NCI-H345 treated with DMSO at 0.1 percent for 48 hours (cell line): ENCODE data around the gene CHST12.
"Not testable (repeated sequence)": the region's sequence is repeated elsewhere in the genome, so short reads cannot be mapped to it uniquely, and the experiment has no call there.

Experiments used
- DNase-seq: peaks from one replicate; lab custom pipeline; 2025; ENCODE audit not compliant: unreplicated experiment; lab: John Stamatoyannopoulos, UW

CHST12 gene

GRCh38 chr7:2377492-2377891 lies 25.9 kb upstream of the CHST12 start:
- DNase-seq = not testable (repeated sequence)

DNA sequence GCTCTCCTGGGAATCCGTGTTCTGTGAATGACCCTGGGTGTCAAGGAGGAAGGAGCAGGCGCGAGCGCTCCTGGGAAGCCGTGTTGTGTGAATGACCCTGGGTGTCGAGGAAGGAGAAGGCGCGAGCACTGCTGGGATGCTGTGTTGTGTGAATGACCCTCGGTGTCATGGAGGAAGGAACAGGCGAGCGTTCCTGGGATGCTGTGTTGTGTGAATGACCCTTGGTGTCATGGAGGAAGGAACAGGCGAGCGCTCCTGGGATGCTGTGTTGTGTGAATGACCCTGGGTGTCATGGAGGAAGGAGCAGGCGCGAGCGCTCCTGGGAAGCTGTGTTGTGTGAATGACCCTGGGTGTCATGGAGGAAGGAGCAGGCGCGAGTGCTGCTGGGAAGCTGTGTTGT lies 25.3 kb upstream of the CHST12 start:
- DNase-seq = not testable (repeated sequence)

DNA sequence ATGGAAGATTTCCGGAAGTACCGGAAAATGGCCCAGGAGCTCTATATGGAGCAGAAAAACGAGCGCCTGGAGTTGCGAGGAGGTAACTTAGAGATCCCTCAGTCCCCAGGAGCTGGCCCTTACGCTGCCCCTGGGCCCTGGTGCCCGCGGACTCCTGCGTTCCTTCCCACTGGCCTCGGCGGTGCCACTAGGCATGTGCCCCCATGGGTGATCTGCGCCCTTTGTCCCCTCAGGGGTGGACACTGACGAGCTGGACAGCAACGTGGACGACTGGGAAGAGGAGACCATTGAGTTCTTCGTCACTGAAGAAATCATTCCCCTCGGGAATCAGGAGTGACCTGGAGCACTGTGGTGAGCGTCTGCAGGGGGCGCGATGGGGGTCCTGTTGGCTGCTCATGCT lies 24.2 kb upstream of the CHST12 start:
- DNase-seq = no peak

DNA sequence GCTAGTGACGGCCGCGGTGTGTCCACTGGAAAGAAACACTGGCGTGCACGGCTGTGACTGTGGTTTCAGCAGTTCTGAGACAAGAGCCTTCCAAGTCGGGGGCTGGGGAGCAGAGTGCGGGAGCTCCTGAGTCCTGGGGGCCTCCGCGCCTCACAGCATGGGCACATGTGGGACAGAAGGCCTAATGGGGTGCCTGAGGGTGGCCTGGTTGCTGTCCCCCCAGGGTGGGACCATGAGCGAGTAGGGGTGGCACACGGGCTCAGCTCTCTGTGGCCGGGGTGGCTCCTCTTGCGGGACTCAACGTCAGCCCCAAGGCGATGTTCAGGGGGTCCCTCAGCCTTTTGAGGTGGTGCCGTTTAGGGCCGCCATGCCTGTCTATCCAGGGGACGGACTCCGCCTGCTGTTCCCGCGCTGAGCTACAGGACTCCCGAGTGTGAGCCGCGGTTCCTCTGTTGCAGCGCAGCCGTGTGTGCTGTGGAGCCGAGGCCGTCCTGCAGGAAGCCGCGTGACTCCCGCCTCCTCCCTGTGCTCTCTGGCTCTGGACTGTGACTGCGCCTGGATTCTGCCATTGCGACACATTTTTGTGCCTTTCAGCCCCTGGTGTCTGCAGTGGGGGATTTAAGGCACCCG lies 23.5 kb upstream of the CHST12 start:
- DNase-seq = no peak

DNA sequence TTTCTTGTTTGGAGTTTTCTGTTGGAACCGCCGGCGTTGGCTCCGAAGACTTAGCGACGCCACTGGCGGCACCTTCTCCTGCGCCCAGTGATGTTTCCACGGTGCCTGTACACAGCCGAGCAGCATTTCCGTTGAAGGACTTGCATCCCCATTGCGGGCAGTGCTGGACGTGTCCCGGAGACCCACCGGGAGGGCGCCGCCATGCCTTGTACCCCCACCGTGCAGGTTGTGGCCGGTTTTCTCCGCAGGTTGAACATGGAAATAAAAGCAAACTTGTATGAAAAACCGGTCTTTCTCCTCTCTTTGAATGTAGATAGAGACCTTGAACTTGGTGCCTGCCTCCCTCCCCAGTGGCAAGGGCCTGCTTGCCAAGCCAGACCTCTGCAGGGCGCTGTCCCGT lies 22.9 kb upstream of the CHST12 start:
- DNase-seq = no peak

- DNase-seq = no peak
These were observed 22.2 kb upstream of the CHST12 start for GRCh38 chr7:2381227-2381626.

DNA sequence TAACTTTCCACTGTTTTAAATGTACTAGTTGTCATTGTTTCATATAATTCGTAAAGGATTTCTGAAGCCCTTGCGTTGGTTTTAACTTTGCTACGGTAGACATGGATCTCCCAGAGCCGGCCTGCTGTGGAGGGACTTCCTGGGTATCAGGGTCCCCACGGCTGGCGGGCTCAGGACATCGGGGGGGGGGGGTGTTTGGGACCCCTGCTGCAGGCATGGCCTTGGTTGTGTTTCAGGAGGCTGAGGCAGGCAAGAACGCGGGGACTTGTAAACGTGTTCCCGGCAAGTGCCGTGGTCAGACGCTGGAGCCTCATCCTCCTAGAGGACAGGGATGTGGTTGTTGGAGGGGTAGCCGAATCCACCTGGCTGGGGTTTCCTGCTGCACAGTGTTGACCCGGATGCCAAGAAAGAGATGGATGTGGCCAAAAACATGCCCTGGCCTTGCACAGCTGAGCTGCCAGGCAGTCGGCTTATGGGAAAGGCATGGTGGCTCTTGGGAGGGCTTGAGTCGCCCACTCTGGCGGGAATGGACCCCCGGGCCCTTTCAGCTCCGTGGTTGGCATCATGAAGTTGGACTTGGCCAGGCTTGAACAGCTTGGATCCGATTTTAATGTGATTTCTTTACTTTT lies 21.4 kb upstream of the CHST12 start:
- DNase-seq = no peak

- no peak for DNase-seq
These were observed 19.7 kb upstream of the CHST12 start for GRCh38 chr7:2383543-2384274.

GRCh38 chr7:2384354-2385243 lies 18.8 kb upstream of the CHST12 start:
- DNase-seq = no peak

GRCh38 chr7:2386122-2386521 lies 17.3 kb upstream of the CHST12 start:
- not testable (repeated sequence) for DNase-seq

DNA sequence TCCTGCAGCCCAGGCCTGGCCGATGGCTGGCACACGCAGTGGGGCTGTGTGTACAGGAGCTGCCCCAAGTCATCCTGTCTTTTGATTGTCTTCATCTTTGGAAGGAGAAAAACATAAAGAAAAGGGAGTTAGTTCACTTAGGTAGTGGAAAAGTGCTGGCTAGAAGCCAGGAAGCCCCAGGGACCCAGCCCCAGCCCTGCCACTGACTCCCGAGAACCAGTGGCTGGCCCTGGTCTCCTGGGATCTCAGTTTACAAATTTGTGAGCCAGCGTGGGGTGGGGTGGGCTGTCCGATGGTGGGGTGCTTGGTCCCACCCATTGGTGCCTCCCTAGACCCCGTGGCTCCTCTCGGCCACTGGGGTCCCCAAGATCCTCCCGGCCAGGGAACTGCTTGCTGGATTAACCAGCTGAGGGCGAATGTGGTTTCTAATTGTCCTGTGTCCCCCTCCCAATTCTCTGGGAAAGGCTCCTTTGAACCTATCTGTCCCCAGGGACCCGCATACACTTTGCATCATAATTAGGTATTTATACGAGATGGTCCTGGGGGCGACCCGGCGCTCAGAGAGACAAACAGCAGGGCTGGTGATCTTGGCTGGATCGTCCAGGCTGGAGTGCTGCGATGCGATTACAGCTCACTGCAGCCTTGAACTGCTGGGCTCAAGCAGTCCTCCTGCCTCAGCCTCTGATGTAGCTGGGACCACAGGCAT lies 16.3 kb upstream of the CHST12 start:
- no peak for DNase-seq

DNA sequence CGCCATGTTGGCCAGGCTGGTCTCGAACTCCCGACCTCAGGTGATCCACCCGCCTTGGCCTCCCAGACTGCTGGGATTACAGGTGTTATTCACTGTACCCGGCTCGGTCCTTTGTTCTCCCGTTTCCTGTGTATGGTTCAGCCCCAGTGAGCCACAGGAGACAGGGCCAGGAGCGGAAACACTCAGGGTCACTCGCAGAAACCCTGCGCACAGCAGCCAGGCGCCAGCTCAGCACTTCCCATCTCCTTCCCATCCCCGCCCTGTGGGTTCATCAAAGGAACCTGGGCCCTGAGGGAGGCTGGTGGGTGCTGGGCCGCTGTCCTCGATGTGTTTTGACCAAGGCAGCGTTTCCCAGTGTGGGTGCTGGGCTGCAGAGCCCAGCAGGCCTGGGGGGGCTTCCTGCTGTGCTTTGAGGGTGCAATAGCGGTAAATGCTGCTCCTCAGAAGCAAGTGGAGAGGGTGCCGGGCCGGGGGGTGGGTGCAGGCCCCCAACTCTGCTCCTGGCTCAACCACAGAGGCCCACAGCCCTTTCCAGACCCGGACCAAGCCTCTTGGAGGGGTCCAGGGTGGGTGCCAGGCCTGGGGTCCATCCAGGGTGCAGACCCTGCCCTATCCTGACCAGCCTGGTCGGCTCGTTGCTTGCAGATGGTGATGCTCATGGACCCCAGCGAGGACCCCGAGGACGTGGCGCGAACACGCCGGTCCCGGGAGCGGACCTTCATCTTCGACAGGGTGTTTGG lies 15.3 kb upstream of the CHST12 start:
- no peak for DNase-seq

DNA sequence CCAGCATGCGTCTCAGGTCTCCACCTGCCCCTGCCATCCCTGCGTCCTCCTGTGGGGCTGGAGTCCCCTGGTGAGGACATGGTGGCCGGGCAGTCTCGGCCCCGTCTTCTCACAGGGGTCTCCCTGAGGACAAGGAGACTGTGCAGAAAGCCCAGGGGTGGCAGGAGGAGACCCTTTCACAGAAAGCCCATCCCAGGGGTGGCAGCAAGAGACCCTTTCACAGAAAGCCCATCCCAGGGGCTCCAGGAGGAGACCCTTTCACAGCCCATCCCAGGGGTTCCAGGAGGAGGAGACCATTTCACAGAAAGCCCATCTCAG lies 14.8 kb upstream of the CHST12 start:
- DNase-seq = no peak

GRCh38 chr7:2390020-2390816 lies 13.2 kb upstream of the CHST12 start:
- not testable (repeated sequence) for DNase-seq

DNA sequence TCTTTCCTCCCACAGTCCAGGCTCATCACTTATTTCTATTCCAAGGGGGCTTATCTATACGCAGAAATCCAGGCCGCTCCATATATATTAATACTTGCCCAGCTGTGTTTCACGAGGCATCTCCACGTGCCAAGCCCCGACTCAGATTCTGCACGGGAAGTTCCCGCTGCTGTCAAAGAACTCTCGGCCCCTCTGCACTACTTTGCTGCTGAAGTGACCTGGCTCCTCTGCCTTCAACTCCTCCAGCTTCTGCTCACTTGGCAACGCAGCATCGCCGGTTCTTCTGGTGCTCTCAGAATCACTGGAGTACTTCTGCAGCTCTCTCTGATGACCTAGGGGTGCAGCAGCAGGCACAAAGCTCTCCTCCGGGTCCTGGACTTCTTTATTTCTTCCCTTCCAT lies 9.7 kb upstream of the CHST12 start:
- DNase-seq = no peak

DNA sequence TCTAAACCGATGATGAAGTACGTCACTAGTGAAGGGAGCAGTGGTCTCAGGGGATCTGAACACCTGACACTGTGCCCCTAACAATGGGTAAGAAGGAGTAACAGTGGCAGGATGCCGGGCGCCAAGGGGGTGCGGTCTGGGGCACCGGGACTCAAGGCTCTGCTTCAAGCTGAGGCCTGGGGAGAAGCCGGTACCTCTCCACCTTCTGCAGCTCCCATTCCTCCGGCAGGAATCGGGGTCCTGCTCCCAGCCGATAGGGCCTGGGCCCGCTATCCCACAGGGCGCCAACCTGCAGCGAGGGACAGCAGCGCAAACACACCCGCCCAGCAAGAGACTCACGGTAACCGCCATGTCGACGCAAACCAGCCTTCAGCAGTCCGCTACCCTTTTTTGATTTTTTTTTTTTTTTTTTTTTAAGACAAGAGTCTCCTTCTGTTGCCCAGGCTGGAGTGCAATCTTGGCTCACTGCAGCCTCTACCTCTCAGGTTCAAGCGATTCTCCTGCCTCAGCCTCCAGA lies 8.8 kb upstream of the CHST12 start:
- no peak for DNase-seq

GRCh38 chr7:2398506-2398905 lies 4.9 kb upstream of the CHST12 start:
- no peak for DNase-seq

GRCh38 chr7:2399848-2400587 lies 3.4 kb upstream of the CHST12 start:
- DNase-seq = peak; percentile 5

GRCh38 chr7:2402687-2403013 lies 761 bp upstream of the CHST12 start:
- DNase-seq = no peak
